Neural cell (in vitro differentiated cells): Measurements from ENCODE around the gene ASCL1. TPM values are rescaled to one million over a fixed set of nuclear protein-coding genes. Genes with fewer than 3 reads are reported as not detected.

Source experiments
- H2AFZ ChIP-seq: fragments of 200-600, 300-800 bp; sonication (generic), shearing (Covaris generic); 2 replicates; pipeline ENCODE4 v1.6.0; 2014; ENCODE audit warnings: low read depth, mild to moderate bottlenecking, antibody characterized with exemption, low read length, moderate library complexity
- H3F3A ChIP-seq: fragments of 200-600 bp; shearing (Covaris generic); 2 replicates; pipeline ENCODE4 v1.6.1; 2016; ENCODE audit warnings: mild to moderate bottlenecking, moderate library complexity, mixed read lengths, antibody characterized with exemption, low read length; ENCODE audit not compliant: insufficient read depth, poor library complexity, severe bottlenecking
- H3K27ac ChIP-seq: fragments of 200-600, 300-800 bp; sonication (generic), shearing (Covaris generic); 2 replicates; pipeline ENCODE4 v1.5.1; 2014; ENCODE audit warnings: mild to moderate bottlenecking, low read length, moderate library complexity
- H3K27me3 ChIP-seq: fragments of 300-800, 200-600 bp; sonication (generic), shearing (Covaris generic); 2 replicates; pipeline ENCODE4 v1.6.0; 2014; ENCODE audit warnings: mild to moderate bottlenecking, low read depth, low read length, moderate library complexity; ENCODE audit not compliant: insufficient read depth
- H3K36me3 ChIP-seq: fragments of 300-800, 200-600 bp; sonication (generic), shearing (Covaris generic); 2 replicates; pipeline ENCODE4 v1.5.1; 2014; ENCODE audit warnings: mild to moderate bottlenecking, antibody characterized with exemption, low read length, moderate library complexity; ENCODE audit not compliant: insufficient read depth
- H3K4me2 ChIP-seq: fragments of 300-800, 200-600 bp; sonication (generic), shearing (Covaris generic); 2 replicates; pipeline ENCODE4 v1.6.0; 2014; ENCODE audit warnings: mild to moderate bottlenecking, low read length
- H3K4me3 ChIP-seq: fragments of 300-800, 200-600 bp; sonication (generic), shearing (Covaris generic); 2 replicates; pipeline ENCODE4 v1.5.1; 2014; ENCODE audit warnings: mild to moderate bottlenecking, low read length, moderate library complexity
- H3K79me2 ChIP-seq: fragments of 200-600 bp; shearing (Covaris generic); replicated peaks from 2 replicates; pipeline ENCODE4 v1.6.0; 2014; ENCODE audit warnings: mild to moderate bottlenecking, low read length, moderate library complexity; ENCODE audit not compliant: insufficient read depth
- H3K9ac ChIP-seq: fragments of 300-800, 200-600 bp; sonication (generic), shearing (Covaris generic); 2 replicates; pipeline ENCODE4 v1.6.1; 2016; ENCODE audit warnings: mild to moderate bottlenecking, low read length, mixed read lengths
- H3K9me2 ChIP-seq: fragments of 200-600 bp; shearing (Covaris generic); 2 replicates; pipeline ENCODE4 v1.6.1; 2016; ENCODE audit warnings: mild to moderate bottlenecking, low read length, mixed read lengths; ENCODE audit not compliant: insufficient read depth
- H3K9me3 ChIP-seq: fragments of 200-600, 300-800 bp; sonication (generic), shearing (Covaris generic); 2 replicates; pipeline ENCODE4 v1.6.1; 2016; ENCODE audit warnings: mild to moderate bottlenecking, mixed run types, low read length, moderate library complexity, mixed read lengths
- H4K20me1 ChIP-seq: fragments of 200-600 bp; shearing (Covaris generic); 2 replicates; pipeline ENCODE4 v1.6.1; 2016; ENCODE audit warnings: mild to moderate bottlenecking, mixed run types; ENCODE audit not compliant: insufficient read depth
- CTCF ChIP-seq: fragments of 450-650 bp; IDR thresholded peaks from 2 replicates; pipeline ENCODE4 v1.5.1; 2014; ENCODE audit warnings: antibody characterized with exemption, mild to moderate bottlenecking, moderate library complexity; ENCODE audit not compliant: poor library complexity, severe bottlenecking
- EP300 ChIP-seq: fragments of 450-650 bp; conservative IDR thresholded peaks from 2 replicates; pipeline ENCODE4 v1.6.1; 2014; ENCODE audit warnings: antibody characterized with exemption, mild to moderate bottlenecking, moderate library complexity; ENCODE audit not compliant: poor library complexity, severe bottlenecking
- EZH2 ChIP-seq: fragments of 200-600, 300-800 bp; shearing (Covaris generic), sonication (generic); IDR thresholded peaks from 2 replicates; pipeline ENCODE4 v1.6.1; 2014; ENCODE audit warnings: antibody characterized with exemption, low read length, borderline replicate concordance, mild to moderate bottlenecking; ENCODE audit not compliant: insufficient read depth, poor library complexity, severe bottlenecking
- MXI1 ChIP-seq: fragments of 450-650 bp; conservative IDR thresholded peaks from 2 replicates; pipeline ENCODE4 v1.6.1; 2014; ENCODE audit warnings: antibody characterized with exemption, mild to moderate bottlenecking; ENCODE audit not compliant: poor library complexity, severe bottlenecking
- POLR2AphosphoS5 ChIP-seq: IDR thresholded peaks from 2 replicates; pipeline ENCODE4 v1.6.1; 2012
- RAD21 ChIP-seq: fragments of 450-650 bp; conservative IDR thresholded peaks from 2 replicates; pipeline ENCODE4 v1.6.1; 2014; ENCODE audit warnings: antibody characterized with exemption, mild to moderate bottlenecking, moderate library complexity
- REST ChIP-seq: IDR thresholded peaks from 2 replicates; pipeline ENCODE4 v1.6.1; 2012; ENCODE audit warnings: borderline replicate concordance
- SMC3 ChIP-seq: fragments of 450-650 bp; conservative IDR thresholded peaks from 2 replicates; pipeline ENCODE4 v1.6.1; 2014; ENCODE audit warnings: antibody characterized with exemption, mild to moderate bottlenecking, moderate library complexity; ENCODE audit not compliant: poor library complexity
- TAF1 ChIP-seq: IDR thresholded peaks from 2 replicates; pipeline ENCODE4 v1.6.1; 2012; ENCODE audit warnings: low read depth
- polyA plus RNA-seq: library from polyadenylated mRNA; depleted of rRNA; stranded (reverse); fragments of >200 nt; gene quantifications from 2 replicates; pipeline ENCODE4 v1.2.3, GENCODE V29; 2014

ASCL1 gene
- polyA plus RNA-seq, 1 donor from 2014 or later, result 3.4 TPM

- H4K20me1 ChIP-seq, result no peaks in the 10 kb centered on the region
- H2AFZ ChIP-seq, result no peak overlapping the region
- H3K79me2 ChIP-seq, result no peaks in the 10 kb centered on the region
- H3F3A ChIP-seq, result no peaks in the 10 kb centered on the region
- H3K9me3 ChIP-seq, result no peaks in the 10 kb centered on the region
- H3K4me2 ChIP-seq, result no peak overlapping the region
- H3K4me3 ChIP-seq, result no peak overlapping the region
- TF ChIP-seq EP300 (no peak), REST (no peak), MXI1 (no peak), SMC3 (no peak), POLR2AphosphoS5 (no peak), TAF1 (no peak)
- no peaks in the 10 kb centered on the region for H3K9me2 ChIP-seq
- H3K36me3 ChIP-seq, result no peaks in the 10 kb centered on the region
- H3K27ac ChIP-seq, result no peak overlapping the region
- H3K9ac ChIP-seq, result no peak overlapping the region
- H3K27me3 ChIP-seq, result no peaks in the 10 kb centered on the region
Observed at GRCh38 chr12:102918840-102919239, 38.6 kb upstream of the ASCL1 start.

- Histone ChIP-seq H3K4me2 (no peak overlapping the region), H3K9ac (no peak overlapping the region), H2AFZ (no peak overlapping the region), H3K27me3 (no peaks in the 10 kb centered on the region), H3K9me2 (no peaks in the 10 kb centered on the region), H3K4me3 (no peak overlapping the region), H4K20me1 (no peaks in the 10 kb centered on the region), H3K27ac (no peak overlapping the region), H3K36me3 (no peaks in the 10 kb centered on the region), H3K79me2 (no peaks in the 10 kb centered on the region), H3K9me3 (no peaks in the 10 kb centered on the region), H3F3A (no peaks in the 10 kb centered on the region)
- no peak for TF ChIP-seq RAD21
- no peak for TF ChIP-seq TAF1
- TF ChIP-seq POLR2AphosphoS5, result no peak
- TF ChIP-seq MXI1, result no peak
- TF ChIP-seq SMC3, result no peak
- no peak for TF ChIP-seq EZH2
- TF ChIP-seq CTCF, result no peak
- no peak for TF ChIP-seq EP300
- TF ChIP-seq REST, result no peak
Observed at GRCh38 chr12:102920271-102920670, 37.2 kb upstream of the ASCL1 start.
